ENCODE results near the gene MIDN. TPM values are rescaled to one million over a fixed set of nuclear protein-coding genes. Genes with fewer than 3 reads are reported as not detected.

Gene MIDN
- total and polyA plus RNA-seq, 2 donors (not counting 3 experiments of a cell fraction or from before 2014, with no cell fraction given) = 20.0 to 85.9 TPM

GRCh38 chr19:1234051-1234954 lies 14.1 kb upstream of the MIDN start:
- no peaks in the 10 kb centered on the region for H3K9me1 ChIP-seq (replicated peaks; ENCODE audit: control insufficient read depth, extremely low read depth, insufficient read depth, low read length)
- TF ChIP-seq MAX (IDR thresholded peaks at IDR 0.05; ENCODE audit: insufficient read depth, insufficient read length) (no peak), MYC (IDR thresholded peaks at IDR 0.05; ENCODE audit: low read depth, low read length) (no peak), JUN (IDR thresholded peaks at IDR 0.05; ENCODE audit: borderline replicate concordance, insufficient read depth, insufficient read length, low read depth) (no peak), POLR2AphosphoS5 (IDR thresholded peaks at IDR 0.05; ENCODE audit: insufficient read depth, low read depth, low read length) (no peak), GATA2 (IDR thresholded peaks at IDR 0.05; ENCODE audit: insufficient read depth, insufficient read length, low read depth, low read length) (no peak), POLR2A (IDR thresholded peaks at IDR 0.05; ENCODE audit: low read depth, low read length) (no peak), FOS (IDR thresholded peaks at IDR 0.05; ENCODE audit: borderline replicate concordance, insufficient read depth, low read length) (no peak), EZH2 (IDR thresholded peaks at IDR 0.05; ENCODE audit: borderline replicate concordance, low read depth, low read length, severe bottlenecking) (no peak), CTCF (IDR thresholded peaks at IDR 0.05; ENCODE audit: extremely low read depth in 1 of 2, insufficient read depth in 1 of 2, low read depth in 1 of 2, low read length in 2 of 2) (no peak)
- BruUV-seq (replicated peaks) = no TSS peak
- intact Hi-C loops (cut with micrococcal nuclease) = no loop called here
- POLR2A ChIA-PET = no interaction called here
- no peaks in the 10 kb centered on the region for H3K27me3 ChIP-seq (ENCODE audit: control insufficient read depth in 2 of 2, insufficient read depth in 2 of 2, low read length in 2 of 2)
- no peaks in the 10 kb centered on the region for H4K20me1 ChIP-seq (replicated peaks; ENCODE audit: control insufficient read depth, extremely low read depth, insufficient read depth, low read length)
- CTCF ChIA-PET = no interaction called here
- dilution Hi-C loops (cut with MboI; ENCODE audit: extremely low pct_ligation_motif_present, low sequenced_read_pairs) = no loop called here
- peaks cover 0 to 18% of the 10 kb centered on the region in 2 experiments for H3K36me3 ChIP-seq (ENCODE audit: control insufficient read depth in 2 of 2, extremely low read depth in 1 of 2, insufficient read depth in 2 of 2, low read length in 2 of 2)
- no peak overlapping the region for H3K9ac ChIP-seq (replicated peaks; ENCODE audit: extremely low read depth, insufficient read depth, low read length)
- H3K4me1 ChIP-seq (ENCODE audit: control insufficient read depth, extremely low read depth, insufficient read depth, low read length) = peaks cover 10% of the 10 kb centered on the region
- no peak overlapping the region for H3K4me2 ChIP-seq (ENCODE audit: insufficient read depth, low read length)
- no peaks in the 10 kb centered on the region for H3K9me3 ChIP-seq (replicated peaks; ENCODE audit: control insufficient read depth, insufficient read depth, low read length)
- no peak for DNase-seq (ENCODE audit: low read depth, low spot score)
- FAIRE-seq = no peak
- H3K79me2 ChIP-seq (ENCODE audit: control insufficient read depth, insufficient read depth, low read length) = no peaks in the 10 kb centered on the region
- no peak overlapping the region for H2AFZ ChIP-seq (ENCODE audit: low read depth, low read length)
- H3K4me3 ChIP-seq (replicated peaks in 1 of 3; ENCODE audit: insufficient read depth in 1 of 3, low read depth in 1 of 3, low read length in 3 of 3) = no peak overlapping the region
- H3K27ac ChIP-seq (ENCODE audit: insufficient read depth, low read depth, low read length) = no peak overlapping the region

Data from endothelial cell of umbilical vein (primary cell).